ENCODE results near the gene RPL31.

Gene RPL31

GRCh38 chr2:100975521-100975785, 26.6 kb upstream of the RPL31 start:
- TF ChIP-seq, protein P1, sequence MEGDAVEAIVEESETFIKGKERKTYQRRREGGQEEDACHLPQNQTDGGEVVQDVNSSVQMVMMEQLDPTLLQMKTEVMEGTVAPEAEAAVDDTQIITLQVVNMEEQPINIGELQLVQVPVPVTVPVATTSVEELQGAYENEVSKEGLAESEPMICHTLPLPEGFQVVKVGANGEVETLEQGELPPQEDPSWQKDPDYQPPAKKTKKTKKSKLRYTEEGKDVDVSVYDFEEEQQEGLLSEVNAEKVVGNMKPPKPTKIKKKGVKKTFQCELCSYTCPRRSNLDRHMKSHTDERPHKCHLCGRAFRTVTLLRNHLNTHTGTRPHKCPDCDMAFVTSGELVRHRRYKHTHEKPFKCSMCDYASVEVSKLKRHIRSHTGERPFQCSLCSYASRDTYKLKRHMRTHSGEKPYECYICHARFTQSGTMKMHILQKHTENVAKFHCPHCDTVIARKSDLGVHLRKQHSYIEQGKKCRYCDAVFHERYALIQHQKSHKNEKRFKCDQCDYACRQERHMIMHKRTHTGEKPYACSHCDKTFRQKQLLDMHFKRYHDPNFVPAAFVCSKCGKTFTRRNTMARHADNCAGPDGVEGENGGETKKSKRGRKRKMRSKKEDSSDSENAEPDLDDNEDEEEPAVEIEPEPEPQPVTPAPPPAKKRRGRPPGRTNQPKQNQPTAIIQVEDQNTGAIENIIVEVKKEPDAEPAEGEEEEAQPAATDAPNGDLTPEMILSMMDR (conservative IDR thresholded peaks at IDR 0.05): no peak
- no peak for TF ChIP-seq ZFX (IDR thresholded peaks at IDR 0.05)
- no peak overlapping the region for H3K27ac ChIP-seq

- TF ChIP-seq, protein P1 (conservative IDR thresholded peaks at IDR 0.05): no peak
- TF ChIP-seq ZFX (IDR thresholded peaks at IDR 0.05): no peak
- H3K27ac ChIP-seq: no peak overlapping the region
These were observed 26.0 kb upstream of the RPL31 start for GRCh38 chr2:100976061-100976460.

DNA sequence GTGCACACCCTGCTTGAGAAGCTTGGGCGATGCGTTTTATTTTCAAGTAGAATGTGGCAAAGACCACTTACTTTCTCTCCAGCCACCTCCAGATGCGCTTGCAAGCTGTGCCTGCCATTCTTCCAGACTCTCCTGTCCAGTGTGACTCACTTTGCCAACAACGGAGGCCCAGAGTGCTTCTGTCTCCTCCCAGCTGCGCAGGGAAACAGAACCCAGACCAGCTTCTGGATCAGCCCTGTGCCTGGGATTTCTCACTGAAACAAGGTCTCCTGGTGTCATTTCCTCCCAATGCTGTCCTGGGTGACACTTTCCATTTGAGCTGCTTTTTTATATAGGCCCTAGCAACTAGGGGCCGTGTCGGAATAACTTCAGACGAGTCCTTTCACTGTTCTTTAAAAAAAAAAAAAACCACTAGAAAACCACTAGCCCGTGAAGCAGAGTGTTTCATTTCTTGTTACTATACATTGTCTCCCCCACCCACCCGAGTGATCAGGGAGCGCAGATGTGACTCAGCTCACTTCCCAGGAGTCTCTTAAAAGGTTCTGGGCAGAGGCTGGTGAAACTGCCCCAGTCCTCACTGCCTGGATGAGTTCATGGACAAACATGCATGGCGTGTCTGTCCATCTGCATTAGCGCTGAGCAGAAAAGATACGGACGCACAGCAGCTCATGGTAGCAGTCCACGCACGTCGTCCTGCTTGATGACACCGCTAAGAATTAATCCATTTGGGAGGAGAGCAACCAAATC, 25.3 kb upstream of the RPL31 start:
- TF ChIP-seq, protein P1 (conservative IDR thresholded peaks at IDR 0.05): no peak
- TF ChIP-seq ZFX (IDR thresholded peaks at IDR 0.05): no peak
- H3K27ac ChIP-seq: no peak overlapping the region

- no peak overlapping the region for H3K27ac ChIP-seq
- TF ChIP-seq ZFX (IDR thresholded peaks at IDR 0.05): no peak
- TF ChIP-seq, protein P1 (conservative IDR thresholded peaks at IDR 0.05): no peak
These were observed 24.6 kb upstream of the RPL31 start for GRCh38 chr2:100977511-100977910.

DNA sequence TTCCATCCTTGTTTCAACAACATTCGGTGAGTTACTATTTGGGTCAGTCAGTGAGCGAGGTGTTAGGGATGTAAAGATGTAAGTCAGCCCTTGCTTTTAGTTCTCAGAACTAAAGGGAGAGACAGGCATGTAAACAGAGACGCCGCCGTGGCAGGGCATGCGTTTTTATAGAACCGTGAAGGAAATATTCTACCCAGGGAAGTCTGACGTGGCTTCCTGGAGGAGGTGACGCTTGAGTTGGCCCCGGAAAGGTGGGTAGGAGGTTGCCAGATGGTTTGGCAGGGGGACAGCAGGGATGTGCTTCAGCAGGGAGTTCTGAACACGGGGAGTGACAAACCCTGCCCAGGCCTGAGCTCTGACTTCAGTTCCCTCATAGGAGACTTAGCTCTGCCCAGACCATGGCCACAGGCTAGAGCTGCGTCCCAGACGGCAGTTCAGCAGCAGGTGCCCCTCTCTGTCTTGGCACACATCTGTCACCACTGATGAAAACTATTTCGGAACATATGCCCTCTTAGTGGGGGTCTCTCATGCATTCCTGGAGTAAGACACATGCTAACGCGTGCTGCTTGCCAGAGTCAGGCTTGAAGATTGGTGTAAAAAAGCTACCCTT, 23.4 kb upstream of the RPL31 start:
- TF ChIP-seq, protein P1 (conservative IDR thresholded peaks at IDR 0.05): no peak
- no peak for TF ChIP-seq ZFX (IDR thresholded peaks at IDR 0.05)
- H3K27ac ChIP-seq: no peak overlapping the region

GRCh38 chr2:100980046-100980445, 22.0 kb upstream of the RPL31 start:
- H3K27ac ChIP-seq: no peak overlapping the region
- TF ChIP-seq, protein P1 (conservative IDR thresholded peaks at IDR 0.05): no peak
- TF ChIP-seq ZFX (IDR thresholded peaks at IDR 0.05): no peak

GRCh38 chr2:100981011-100981410, 21.1 kb upstream of the RPL31 start:
- H3K27ac ChIP-seq: no peak overlapping the region
- no peak for TF ChIP-seq ZFX (IDR thresholded peaks at IDR 0.05)
- TF ChIP-seq, protein P1 (conservative IDR thresholded peaks at IDR 0.05): no peak

All from C4-2B (cell line).